ENCODE results near the gene SAA2.
"Not testable (repeated sequence)": the region's sequence is repeated elsewhere in the genome, so short reads cannot be mapped to it uniquely, and the experiment has no call there.

Gene SAA2

DNA sequence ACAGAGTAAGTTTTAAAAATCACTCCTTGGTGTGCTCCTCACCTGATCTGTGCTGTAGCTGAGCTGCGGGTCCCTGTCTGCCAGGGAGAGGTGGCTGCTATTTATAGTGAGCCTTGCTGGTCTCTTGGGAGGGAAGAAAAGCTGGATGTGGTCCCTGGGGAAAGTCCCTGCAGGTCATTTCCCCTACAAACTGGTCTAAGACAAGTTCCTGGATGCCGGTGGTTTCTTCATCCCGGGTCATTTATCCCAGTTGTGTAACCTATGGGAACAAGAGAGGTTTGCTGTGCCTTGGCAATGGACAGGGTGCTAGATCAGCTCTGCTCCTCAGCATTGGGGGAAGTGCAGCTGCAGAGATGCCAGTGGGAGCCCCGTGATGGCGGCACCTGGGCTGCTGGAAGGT, at the start of gene SAA2:
SAA2 (minus strand) TSS at position 108 of the 400 bp plus-strand sequence. CDS start 657 bp downstream, outside the sequence.
- DNase-seq (ENCODE audit: low read depth), result no peak

DNA sequence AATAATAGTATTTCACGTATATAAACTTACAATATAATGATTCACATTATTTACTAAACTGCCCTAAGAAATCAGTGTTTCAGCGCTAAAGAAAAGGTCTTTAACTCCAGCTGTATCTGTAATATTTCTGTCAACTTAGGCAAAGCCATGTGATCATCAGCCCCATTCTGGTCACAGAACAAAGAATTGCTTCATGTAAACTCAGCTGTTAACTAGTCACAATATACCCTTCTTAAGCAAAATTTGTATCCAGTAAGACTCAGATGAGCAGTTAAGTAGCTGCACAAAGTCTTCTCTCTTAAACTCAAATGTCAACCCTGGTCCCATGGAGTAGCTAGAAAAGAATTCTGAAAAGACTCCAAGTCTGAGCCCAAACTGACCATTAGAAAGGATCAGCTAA, 46.8 kb upstream of the SAA2 start:
- no peak for DNase-seq (ENCODE audit: low read depth)

DNA sequence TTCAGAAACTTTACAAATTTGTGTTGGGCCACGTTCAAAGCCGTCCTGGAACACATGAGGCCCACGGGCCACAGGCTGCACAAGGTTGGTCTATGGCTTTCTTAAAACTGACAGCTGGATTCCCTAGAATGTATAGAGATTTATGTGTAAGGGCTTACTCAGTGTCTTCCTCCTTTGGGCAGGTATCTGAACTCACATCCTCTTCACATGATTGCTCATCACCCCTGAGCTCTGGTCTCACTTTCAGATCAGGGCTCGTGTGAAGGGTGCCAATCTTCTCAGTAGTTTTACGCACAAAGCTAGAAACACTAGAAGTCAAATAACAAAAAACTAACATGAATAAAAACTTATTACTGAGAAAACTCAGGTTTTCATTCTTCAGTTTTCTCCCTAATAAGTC, 46.4 kb upstream of the SAA2 start:
- no peak for DNase-seq (ENCODE audit: low read depth)

DNA sequence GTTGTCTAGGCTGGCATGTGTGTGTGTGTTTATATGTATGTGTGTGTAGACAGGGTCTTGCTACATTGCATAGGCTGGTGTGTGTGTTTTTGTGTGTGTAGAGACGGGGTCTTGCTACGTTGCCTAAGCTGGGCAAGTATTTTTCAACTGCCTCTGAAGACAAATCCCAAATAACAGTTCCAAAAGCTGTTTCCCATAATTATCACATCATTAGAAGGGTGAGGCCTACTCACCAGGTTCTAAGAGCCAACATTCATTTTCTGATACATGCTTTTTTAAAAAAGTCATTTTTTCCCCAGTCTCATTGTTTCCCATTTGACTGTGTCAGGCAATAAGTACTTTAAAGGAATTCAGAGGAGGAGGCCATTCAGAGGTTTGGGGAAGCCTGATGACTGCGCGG, 40.4 kb upstream of the SAA2 start:
- DNase-seq (ENCODE audit: low read depth), result no peak

DNA sequence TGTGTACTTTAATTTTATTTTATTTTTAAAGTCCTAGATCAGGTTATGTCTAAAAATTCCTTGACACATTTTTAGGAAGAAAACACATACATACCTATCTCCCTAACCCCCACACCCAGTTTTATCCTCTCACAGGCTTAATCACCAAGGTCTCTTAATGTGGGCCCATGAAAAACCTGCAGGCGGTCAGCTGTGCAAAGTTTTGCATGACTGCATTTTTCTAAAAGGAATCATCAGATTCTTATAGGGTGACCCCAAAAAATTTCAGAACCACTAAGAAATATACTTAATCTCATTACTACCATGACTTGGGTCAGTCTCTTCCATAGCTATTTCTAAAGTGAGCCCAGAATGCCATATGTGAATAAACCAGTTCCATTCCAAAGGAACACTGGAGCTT, 37.4 kb upstream of the SAA2 start:
- no peak for DNase-seq (ENCODE audit: low read depth)

DNA sequence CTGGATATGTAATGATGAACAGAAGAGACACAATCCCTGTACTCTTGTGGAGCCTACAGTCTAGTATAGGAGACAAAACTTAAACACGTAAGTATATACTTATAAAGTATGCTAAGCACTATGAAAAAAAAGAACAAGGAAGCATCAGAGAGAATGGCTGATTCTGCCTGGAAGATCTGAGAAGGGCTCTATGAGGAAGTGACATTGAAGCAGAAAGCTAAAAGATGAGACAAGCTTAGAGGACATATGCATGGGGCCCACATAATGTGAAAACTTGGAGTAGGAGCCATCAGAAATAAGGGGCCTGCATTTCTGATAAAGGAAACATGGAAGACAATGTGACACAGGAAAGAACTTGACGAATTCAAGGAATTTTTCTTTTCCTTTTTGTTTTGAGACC, 34.2 kb upstream of the SAA2 start:
- DNase-seq (ENCODE audit: low read depth), result no peak

DNA sequence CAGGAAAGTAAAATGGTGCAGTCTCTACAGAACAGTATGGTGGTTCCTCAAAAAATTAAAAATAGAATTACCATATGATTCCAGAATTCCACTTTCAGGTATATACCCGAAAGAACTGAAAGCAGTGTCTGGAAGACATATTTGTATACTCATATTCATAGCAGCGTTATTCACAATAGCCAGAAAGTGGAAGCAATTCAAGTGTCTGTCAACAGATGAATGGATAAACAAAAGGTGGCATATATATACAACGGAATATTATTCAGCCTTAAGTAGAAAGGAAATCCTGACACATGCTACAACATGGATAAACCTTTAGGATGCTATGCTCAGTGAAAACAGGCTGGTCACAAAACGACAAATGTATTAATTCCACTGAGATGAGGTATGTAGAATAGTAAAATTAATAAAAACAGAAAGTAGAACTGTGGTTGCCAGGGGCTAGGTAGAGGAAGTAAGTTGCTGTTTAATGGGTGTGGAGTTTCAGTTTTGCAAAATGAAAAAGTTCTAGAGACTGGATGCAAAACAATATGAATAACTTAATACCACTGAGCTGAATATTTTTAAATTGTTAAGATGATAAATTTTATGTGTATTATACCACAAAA, 32.1 kb upstream of the SAA2 start:
- no peak for DNase-seq (ENCODE audit: low read depth)

DNA sequence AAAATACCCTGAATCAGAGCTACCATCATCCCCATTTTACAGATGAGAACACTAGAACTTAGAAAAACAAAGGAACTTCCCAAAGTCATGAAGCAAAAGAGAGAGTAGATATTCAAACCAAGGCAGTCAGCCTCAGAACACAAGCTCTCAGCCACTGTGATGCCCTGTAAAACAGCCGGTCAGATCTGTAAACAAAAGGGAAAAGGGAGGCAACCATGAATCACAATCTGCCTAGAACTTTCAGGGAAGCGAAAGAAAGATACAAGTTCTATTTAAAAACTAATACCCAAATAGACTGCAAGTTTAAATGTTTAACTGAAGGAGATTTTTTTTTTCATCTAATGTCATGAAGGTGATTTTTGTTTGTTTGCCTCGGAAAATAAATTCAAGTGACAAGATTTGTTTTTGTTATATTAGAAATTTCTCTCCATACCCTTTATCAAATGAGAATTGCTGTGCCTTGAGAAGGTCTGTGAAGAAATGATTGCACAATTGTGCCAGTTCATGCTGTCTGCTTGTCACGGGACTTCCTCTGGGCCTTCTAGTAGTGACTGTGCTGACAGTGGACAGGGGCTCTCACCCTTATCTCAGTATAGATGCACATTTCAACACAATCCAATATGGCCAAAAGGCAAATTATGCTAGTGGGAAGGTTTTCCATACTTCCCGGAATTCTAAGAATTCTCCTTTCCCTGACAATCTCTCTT, 29.2 kb upstream of the SAA2 start:
- no peak for DNase-seq (ENCODE audit: low read depth)

DNA sequence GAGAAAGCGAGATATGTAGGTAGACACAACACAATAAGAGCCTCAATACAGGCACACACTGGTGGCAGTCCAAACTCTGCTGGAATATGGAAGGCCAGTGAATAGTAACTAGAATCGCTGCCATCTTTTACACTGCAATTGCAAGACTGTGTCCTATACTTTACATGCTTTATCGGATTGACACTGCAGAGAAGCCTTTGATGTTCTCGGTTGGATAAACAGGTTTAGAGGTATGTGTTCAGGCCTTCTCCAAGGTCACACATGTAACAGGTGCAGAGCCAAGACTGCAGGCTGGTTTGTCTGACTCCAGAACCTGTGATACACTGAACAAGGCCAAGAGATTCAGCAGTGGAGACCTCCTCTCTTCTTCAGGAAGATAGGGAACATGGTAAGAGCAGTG, 22.7 kb upstream of the SAA2 start:
- no peak for DNase-seq (ENCODE audit: low read depth)

DNA sequence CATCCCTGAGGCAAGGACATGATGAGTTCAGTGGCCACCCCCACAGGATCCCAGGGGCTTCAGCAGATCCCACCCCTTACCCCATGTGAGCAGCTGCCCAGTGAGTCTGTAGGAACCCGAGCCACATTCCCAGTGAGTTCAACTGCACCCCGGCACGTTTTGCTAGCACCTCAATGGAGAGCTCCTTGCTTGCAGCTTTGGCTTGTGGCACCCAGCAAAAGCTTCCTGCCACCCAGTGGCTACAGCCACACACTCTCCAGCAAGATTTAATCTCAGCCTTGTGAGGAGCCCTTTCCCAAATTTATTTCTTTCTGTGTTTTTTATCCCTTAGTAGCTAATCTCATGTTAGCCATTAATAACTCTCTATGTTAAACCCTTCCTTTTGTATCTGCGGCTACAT, 21.6 kb upstream of the SAA2 start:
- DNase-seq (ENCODE audit: low read depth), result no peak

DNA sequence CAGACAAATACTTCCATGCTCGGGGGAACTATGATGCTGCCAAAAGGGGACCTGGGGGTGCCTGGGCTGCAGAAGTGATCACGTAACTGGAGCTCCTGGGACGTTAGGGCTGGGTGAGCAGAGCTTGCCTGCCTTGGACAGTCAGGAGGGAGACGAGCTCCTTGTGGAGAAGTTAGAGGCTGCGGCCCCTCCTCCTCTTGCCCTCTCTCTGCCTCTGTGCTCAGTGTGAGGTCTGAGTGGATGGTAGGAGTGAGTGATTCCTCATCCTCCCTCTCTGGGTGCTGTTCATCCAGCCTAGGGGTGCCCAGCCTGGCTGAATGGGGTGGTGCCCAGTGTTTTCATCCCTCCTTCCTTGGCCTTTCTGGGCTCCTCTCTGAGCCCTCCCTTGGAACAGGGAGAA, 20.8 kb upstream of the SAA2 start:
- not testable (repeated sequence) for DNase-seq (ENCODE audit: low read depth)

DNA sequence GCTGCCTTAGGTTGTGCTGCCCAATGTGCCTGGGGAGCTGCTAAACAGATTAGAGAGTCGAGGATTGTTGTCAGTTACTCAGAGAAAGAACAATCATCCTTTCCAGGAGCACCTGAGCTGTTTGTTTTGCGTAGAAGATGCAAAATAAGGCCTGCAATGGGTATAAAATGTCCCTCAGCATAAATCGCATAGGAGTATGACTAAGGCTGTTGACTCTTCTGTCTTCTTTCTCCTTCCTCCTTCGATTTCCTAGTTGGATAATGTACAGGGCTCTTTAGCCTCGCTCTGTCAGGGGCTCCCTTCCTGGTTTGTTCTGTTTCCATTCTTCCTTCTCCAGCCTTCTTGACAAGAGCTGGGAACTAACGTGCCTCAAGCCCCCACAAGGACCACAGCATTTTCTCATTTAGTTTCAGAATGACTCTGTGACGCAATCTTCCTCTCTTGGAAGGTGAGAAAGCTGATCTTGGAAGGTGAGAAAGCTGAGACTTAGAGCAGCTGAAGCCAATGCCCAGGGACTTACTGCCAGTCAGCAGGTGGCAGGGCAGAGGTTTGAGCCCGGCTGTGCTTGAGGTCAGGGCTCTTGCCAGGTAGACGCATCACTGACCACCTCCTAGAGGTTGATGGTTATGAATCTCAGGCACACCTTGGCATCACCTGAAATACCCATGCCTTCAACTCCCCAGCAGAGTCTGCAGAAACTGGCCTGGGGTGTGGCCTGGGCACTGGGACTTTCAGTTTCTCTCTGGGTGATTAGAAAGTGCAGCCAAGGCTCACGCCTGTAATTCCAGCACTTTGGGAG, 19.1 kb upstream of the SAA2 start:
- not testable (repeated sequence) for DNase-seq (ENCODE audit: low read depth)

DNA sequence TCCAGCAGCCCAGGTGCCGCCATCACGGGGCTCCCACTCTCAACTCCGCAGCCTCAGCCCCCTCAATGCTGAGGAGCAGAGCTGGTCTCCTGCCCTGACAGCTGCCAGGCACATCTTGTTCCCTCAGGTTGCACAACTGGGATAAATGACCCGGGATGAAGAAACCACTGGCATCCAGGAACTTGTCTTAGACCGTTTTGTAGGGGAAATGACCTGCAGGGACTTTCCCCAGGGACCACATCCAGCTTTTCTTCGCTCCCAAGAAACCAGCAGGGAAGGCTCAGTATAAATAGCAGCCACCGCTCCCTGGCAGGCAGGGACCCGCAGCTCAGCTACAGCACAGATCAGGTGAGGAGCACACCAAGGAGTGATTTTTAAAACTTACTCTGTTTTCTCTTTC, 17.5 kb upstream of the SAA2 start, which contains the start of gene SAA1:
SAA1 (plus strand) TSS at position 316 of the 400 bp plus-strand sequence. CDS start 624 bp downstream, outside the sequence.
- no peak for DNase-seq (ENCODE audit: low read depth)

DNA sequence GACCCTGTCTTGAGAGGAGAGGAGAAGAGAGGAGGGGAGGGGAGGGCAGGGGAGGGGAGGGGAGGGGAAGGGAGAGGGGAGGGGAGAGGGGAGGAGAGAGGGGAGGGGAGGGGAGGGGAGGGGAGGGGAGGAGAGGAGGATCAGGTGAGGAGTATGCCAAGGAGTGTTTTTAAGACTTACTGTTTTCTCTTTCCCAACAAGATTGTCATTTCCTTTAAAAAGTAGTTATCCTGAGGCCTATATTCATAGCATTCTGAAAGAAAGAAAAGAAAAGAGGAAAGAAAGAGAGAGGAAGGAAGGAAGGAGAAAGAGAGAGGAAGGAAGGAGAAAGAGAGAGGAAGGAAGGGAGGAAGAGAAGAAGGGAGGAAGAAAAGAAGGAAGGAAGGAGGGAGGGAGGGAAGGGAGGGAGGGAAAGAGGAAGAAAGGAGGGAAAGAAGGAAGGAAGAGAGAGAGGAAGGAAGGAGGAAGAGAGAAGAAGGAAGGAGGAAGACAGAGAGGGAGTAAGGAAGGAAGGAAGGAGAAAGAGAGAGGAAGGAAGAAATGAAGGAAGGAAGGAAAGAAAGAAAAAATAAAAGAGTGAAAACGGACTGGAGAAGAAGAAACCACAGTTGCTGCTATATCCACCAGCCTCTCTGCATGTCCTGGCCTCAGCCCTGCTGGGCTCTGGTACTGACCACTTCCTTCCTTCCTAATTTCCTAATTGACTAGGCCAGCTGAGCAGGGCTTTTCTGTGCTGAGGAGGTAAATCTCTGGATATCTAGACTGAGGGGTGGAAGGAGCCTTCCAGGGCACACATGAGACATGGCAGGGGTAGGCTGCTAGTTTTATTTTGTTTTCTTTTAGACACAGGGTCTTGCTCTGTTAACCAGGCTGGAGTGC, 16.4 kb upstream of the SAA2 start:
- no peak for DNase-seq (ENCODE audit: low read depth)

DNA sequence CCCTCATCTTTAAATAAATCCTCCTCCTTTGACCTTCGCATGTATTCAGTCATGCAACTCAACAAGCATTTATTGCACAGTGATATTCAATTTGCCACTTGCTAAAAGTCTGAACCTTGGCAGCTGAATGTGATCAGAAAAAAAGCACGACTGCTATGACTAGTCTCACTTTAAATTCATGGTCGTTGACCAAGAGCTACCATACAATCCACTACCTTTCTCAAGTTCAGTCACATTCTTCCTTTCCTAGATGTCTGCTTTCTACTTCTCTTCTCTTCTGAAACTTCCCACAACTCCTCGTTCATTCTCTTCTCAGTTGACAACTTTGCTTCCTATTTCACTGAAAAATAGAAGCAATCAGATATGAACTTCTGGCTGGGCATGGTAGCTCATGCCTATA, 15.6 kb upstream of the SAA2 start:
- no peak for DNase-seq (ENCODE audit: low read depth)

DNA sequence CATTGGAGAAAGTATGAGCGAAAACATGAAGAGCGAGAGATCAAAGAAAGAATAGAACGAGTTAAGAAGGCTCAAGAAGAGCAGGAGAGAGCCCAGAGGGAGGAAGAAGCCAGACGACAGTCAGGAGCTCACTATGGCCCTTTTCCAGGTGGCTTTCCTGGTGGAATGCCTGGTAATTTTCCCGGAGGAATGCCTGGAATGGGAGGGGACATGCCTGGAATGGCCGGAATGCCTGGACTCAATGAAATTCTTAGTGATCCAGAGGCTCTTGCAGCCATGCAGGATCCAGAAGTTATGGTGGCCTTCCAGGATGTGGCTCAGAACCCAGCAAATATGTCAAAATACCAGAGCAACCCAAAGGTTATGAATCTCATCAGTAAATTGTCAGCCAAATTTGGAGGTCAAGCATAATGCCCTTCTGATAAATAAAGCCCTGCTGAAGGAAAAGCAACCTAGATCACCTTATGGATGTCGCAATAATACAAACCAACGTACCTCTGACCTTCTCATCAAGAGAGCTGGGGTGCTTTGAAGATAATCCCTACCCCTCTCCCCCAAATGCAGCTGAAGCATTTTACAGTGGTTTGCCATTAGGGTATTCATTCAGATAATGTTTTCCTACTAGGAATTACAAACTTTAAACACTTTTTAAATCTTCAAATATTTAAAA, 14.3 kb upstream of the SAA2 start:
- not testable (repeated sequence) for DNase-seq (ENCODE audit: low read depth)

DNA sequence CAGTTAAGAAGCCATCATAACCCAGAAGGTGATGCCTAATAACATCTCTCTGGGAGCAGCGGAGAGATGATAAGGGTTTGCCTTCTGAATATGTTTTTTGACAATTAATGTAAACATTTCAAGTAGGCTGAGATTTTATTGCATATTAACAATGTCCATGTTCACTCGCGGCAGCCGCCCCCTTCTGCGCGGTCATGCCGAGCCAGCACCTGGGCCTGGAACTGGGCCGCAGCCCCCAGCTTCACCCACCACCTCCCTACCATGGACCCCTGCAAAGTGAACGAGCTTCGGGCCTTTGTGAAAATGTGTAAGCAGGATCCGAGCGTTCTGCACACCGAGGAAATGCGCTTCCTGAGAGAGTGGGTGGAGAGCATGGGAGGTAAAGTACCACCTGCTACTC, 13.3 kb upstream of the SAA2 start:
- DNase-seq (ENCODE audit: low read depth), result no peak

DNA sequence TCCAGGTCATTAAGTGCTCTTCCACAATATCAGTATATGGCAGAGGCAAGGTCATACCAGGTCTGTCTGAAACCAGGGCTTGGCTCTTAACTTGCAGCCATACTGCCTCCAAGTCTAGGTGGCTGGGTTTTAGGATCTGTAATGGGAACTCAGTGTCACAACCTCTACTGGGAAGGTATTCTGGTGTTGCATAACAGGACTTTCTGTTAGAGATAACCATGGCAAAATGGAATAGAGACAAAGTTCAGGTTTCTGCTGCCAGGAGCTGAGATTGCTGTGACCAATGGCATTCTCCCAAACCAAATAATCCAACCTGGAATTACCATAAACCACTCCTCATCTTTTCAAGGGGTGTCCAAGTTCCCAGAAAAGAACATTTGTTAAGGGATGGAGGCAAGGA, 10.8 kb upstream of the SAA2 start:
- no peak for DNase-seq (ENCODE audit: low read depth)

DNA sequence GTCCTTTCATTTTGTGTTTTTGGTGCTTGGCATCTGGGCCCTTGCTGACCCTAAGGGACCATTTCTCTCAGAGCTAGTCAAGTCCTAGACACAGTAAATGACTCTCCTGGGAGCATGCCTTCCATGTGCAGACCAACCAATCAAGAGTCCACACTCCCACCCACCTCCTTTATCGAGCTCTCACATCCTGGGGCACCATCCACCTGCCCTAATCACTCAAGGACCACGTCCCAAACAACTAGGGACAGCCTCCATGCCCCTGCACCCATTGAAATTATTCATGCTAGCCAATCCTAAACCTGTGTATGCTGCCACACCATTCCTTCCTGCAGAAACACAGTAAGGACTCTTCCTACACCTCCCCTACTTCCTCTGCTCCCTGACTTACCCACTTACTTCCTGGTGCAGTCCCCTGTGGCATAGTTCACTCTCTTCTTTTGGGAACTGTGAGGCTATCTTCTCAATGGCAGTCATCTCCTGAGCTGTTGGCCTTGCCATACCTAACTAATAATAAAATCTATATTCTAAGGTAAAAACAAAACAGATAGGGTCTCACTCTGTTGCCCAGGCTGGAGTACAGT, 6.4 kb upstream of the SAA2 start:
- DNase-seq (ENCODE audit: low read depth), result no peak

DNA sequence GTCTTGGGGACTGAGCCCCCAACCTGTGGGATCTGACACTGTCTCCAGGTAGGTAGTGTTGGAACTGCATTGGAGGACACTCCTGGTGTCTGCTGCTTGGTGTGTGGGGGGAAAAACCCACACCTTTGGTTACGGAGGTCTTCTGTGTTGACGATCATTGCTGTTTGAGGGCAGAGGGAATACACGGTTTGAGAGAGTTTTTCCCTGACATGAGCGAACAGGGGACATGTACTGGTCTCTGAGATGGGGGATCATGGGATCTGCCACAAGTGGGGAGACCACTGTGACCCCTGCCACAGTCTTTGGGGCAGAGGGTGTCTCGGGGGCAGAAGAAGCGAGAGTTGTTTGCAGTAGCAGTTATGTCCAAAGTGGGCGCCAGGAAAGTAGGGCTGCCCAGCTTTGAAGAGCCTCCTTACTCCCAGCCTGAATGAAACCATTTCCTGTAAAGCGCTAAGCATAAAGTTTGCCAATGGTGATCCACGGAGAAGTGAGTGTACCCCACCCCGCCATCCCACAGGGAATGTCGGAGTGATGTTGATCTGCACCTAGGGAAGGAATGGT, 5.4 kb upstream of the SAA2 start:
- no peak for DNase-seq (ENCODE audit: low read depth)

DNA sequence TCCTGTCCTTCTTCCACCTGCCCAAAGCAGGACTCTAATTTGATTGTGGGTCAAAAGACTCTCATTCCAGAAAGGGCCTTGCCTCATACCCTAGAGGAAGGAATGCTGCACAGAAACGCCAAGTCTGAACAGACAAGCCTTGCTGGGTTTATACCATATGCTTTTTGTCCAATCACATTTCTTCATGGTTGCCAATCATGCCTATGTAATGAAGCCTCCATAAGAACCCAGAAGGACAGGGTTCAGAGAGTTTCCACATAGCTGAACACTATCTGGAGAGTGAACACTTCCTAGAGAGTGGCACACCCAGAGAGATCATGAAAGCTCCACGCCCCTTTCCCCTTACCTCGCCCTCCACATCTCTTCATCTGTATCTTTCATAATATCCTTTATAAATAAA, 4.8 kb upstream of the SAA2 start:
- no peak for DNase-seq (ENCODE audit: low read depth)

Measured in stimulated activated CD4-positive, alpha-beta T cell treated with anti-CD3 and anti-CD28 coated beads, Interleukin-2, amount 100 ng/mL, for 4 hours (primary cell).